Right lobe of liver (tissue), 4 donors: ENCODE results near the gene VDR.

ENCODE experiments used
- CTCF ChIP-seq, 4 donors: fragments of 200-600 bp in 3 of 4; fragments of 450-650 bp in 1 of 4; IDR thresholded peaks; one replicate each; pipeline versions ENCODE4 v1.5.1 to v1.8.0; 2016 to 2022; ENCODE audit warnings: antibody characterized with exemption in 4 of 4, mild to moderate bottlenecking in 2 of 4
- POLR2A ChIP-seq: fragments of 450-650 bp; IDR thresholded peaks from one replicate; pipeline ENCODE4 v1.6.1; 2017; ENCODE audit warnings: antibody characterized with exemption, mild to moderate bottlenecking
- donor health status: DM: no; HTN: no; CAD: no.
- donor health status: DM: no; HTN: no; CAD: no.
- donor health status: DM: no; HTN: yes; CAD: no.

GRCh38 chr12:47794679-47795078, 110.1 kb downstream of the VDR start:
- no peak for TF ChIP-seq CTCF (IDR thresholded peaks at IDR 0.05)
- TF ChIP-seq POLR2A: no peak
